HG02970 (cell line): ENCODE measurements around the gene AQP1.

Source experiments
- ATAC-seq: cut with Tn5 transposase; IDR thresholded peaks from one replicate; pipeline ENCODE4 v1.9.1; 2021; ENCODE audit warnings: mild to moderate bottlenecking, moderate library complexity, moderate number of reproducible peaks; ENCODE audit not compliant: unreplicated experiment, low FRiP score

Gene AQP1

GRCh38 chr7:30905078-30906012, 6.3 kb upstream of the AQP1 start:
- ATAC-seq, result no peak

GRCh38 chr7:30906014-30906413, 5.6 kb upstream of the AQP1 start:
- no peak for ATAC-seq

DNA sequence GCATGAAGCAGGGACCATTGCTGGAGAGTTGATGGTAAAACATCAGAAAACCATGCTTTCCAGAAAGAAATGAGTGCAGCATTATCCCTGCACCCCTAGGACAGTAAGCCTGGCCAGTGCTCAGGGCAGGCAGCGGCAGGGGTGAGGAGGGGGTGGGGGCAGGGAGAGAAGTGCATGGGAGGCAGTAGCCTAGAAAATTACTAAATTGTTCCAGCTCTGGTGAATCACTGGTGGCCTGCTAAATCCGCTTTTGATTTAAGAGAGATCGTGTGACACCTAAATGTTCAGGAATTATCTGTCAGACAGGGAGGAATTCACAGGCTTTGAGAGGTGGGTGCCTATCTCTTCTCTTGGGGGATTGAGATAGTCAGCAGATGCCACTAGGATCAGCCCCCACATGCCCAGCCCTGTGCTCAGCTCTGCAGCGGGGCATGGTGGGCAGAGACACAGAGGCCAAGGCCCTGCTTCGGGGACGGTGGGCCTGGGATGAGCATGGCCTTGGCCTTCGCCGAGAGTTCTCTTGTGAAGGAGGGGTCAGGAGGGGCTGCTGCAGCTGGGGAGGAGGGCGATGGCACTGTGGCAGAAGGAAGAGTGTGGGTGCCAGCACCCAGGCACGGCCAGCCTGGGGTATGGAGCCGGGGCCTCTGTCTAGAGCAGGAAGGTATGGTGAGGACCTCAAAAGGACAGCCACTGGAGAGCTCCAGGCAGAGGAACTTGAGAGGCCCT, 5.0 kb upstream of the AQP1 start:
- no peak for ATAC-seq

DNA sequence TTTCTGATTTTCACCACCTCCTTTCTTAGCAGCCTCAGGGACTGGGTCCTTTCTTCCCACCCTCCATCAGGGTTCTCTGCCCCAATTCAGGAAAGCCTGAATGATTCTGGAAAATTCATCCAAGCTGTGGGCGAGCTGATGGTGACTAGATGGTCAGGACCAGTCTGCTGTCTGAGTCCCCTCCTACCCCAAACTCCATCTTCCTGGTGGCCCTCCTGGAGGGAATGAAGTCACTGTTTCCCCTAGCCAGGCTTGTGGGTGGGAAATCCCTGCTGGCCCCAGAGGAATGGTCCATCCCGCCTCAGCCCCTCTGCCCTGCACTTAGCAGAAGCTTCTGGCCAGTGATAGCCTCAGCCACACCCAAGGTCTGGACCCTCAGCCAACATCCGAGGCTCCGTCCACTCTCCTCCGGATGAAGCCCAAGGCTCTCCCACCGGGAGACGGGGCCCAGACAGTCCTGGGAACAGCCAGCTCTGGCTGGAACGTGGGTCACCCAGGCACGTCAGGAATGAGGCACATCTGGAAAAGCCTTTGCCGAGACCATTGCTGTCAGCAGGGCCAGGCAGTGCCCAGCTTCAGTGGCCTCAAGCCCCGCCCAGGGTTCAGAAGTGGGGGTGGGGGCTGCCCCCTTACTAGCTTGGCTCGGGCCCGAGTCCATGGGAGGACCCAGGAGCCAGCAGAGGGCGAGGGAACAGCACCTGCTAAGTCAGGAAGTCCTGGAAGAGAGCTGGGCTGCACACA, 4.0 kb upstream of the AQP1 start:
- ATAC-seq, result no peak

GRCh38 chr7:30908681-30909080, 3.0 kb upstream of the AQP1 start:
- no peak for ATAC-seq

GRCh38 chr7:30909431-30909830, 2.2 kb upstream of the AQP1 start:
- no peak for ATAC-seq

DNA sequence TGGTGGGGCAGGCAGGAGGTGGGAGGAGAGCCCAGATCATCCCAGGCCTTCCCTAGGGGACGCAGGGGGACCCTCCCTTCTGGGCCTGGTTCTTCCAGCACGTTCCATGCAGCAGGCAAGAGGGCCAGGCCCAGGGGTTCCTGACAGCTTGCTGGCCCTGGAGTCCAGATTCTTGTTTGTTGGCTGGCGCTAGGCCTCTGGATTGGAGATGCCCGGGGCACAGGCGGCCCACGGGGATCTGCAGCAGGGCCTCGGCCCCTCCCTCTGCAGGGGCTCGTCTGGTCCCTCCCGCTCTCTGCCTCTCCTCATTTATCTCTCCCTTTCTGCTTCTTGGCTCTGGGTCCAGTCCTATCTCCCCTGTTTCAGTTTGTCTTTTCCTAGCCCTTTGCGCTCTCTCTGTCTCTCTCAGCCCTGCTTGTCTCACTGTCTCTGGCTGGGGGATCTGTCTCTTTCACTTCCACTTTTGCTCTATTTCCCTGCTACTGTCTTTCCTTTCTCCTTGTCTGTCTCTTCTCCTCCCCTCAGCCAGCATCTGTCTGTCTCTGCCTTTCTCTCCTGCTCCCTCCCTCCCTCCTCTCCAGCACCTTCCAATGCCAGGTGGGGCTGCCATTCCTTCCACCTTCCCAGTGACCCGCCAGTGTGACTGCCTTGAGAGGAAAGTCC, 1.1 kb upstream of the AQP1 start:
- no peak for ATAC-seq

DNA sequence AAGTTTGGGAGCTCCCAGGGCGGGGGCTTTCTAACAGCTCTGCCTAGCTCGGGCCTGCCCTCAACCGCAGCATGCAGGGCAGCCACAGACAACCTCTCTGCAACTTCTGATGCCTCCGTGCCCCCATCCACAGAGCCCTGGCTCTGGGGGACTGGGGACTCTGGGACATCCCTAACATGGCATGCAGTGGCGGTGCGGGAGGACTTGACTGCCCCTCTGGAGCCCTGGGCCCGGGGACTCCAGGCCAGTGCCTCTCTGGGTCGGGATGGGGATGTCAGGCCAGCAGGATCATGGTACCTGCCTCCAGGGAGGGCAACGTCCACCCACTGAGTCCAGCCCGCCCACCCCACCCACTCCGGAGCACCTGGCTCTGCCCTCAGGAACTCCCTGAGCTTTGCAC, 520 bp upstream of the AQP1 start:
- ATAC-seq, result no peak

DNA sequence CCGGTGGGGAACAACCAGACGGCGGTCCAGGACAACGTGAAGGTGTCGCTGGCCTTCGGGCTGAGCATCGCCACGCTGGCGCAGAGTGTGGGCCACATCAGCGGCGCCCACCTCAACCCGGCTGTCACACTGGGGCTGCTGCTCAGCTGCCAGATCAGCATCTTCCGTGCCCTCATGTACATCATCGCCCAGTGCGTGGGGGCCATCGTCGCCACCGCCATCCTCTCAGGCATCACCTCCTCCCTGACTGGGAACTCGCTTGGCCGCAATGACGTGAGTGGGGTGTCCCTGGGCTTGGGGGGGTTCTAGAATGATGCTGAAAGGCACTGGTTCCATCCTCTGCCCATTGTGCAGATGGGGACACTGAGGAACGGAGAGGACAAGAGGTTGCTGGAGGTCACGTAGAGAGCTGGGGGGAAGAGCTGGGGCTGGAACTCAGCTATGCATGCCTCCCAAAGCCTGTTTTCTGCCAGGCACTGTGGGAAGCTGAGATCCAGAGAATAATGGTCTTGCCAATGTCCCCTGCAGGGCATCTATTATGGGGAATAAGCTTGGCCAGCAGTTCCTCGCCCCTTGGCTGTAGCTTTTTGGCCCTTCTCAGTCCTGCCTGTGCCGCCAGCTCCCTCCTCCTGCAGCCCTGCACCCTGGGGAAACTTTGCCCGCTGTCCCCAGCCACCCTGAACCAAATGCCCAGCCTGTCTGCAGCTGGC, 523 bp downstream of the AQP1 start:
- no peak for ATAC-seq

DNA sequence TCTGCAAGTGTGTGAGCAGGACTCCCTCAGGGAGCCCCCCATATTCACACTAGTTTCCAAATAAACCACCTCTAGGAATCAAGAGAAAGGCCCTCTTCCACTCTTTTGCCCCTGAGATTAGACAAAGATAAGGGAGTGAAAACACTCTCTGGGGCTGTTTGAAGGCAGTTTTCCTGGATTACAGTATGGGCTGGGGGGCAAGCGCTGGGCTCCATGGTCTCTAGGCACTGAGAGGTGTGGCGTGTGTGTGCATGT, 1.0 kb downstream of the AQP1 start:
- ATAC-seq, result no peak

DNA sequence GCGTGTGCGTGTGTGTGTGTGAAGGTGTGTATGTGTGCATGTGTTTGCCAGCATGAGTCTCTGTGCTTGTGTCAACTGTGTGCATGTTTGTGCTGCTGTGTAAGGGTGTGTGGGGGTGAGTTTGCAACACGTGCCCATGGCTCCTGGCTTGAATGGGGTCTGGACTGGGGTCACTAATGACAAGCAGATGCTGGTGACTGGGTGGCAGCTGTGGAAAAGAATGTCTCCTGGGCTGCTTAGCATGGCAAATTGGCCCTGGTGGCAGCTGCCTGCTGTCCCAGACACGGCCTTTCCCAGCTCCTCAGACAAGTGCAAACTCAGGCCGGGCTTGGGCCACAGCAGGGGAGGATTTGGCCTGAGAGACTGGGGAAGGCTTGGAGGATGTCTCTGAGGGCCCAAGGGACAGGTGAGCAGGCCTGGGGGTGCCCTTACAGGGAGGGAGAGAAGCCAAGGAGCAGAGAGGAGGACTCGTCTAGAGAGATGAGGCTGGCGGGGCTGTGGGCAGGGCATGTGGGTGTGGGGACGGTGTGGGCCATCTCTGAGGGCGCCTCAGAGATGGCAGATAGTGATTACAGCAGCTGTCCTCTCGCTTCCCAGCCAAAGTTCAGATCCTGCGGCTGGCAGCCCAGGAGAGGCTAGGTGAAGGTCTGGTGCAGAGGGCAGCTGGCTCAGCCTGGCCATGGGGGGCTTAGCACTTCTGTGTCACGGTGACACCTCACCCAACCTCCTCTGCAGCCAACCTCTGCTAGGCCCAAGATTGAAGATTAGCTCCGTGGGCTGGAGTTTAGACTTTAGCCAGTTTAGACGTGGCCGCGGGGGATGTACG, 1.5 kb downstream of the AQP1 start:
- no peak for ATAC-seq

- ATAC-seq, result no peak
Observed at GRCh38 chr7:30913821-30914515, 2.3 kb downstream of the AQP1 start.

GRCh38 chr7:30914596-30914995, 2.9 kb downstream of the AQP1 start:
- no peak for ATAC-seq

DNA sequence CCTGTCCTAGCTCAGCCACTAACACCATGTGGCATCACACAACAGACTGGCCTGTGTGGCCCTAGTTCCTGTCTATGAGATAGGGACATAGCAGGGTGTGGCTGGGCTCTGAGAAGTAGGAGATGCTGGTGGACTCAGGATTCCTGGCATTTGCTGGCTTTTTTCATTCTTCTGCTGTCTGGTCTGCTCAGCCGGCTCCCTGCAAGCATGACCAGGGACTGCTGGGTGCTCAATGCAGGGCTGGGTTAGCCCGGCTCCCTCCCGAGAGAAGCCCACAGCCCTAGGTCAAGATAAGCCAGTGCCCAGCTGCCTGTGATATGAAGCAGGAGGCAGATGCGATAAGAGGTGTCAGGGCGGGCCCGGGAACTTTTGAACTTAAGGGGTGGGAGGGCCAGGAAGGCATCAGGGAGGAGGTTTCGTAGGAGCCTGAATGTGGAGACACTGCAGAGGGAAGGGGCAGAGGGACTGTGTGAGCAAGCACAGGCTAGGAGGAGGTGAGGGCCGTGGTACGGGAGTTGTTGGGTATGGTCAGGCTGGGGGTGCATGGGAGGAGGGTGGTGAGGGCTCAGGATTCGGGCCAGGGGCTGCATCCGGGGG, 3.5 kb downstream of the AQP1 start:
- ATAC-seq, result no peak

- ATAC-seq, result no peak
Observed at GRCh38 chr7:30915751-30916150, 4.1 kb downstream of the AQP1 start.

- ATAC-seq, result no peak
Observed at GRCh38 chr7:30916255-30916654, 4.6 kb downstream of the AQP1 start.

- ATAC-seq, result no peak
Observed at GRCh38 chr7:30916767-30917166, 5.1 kb downstream of the AQP1 start.

DNA sequence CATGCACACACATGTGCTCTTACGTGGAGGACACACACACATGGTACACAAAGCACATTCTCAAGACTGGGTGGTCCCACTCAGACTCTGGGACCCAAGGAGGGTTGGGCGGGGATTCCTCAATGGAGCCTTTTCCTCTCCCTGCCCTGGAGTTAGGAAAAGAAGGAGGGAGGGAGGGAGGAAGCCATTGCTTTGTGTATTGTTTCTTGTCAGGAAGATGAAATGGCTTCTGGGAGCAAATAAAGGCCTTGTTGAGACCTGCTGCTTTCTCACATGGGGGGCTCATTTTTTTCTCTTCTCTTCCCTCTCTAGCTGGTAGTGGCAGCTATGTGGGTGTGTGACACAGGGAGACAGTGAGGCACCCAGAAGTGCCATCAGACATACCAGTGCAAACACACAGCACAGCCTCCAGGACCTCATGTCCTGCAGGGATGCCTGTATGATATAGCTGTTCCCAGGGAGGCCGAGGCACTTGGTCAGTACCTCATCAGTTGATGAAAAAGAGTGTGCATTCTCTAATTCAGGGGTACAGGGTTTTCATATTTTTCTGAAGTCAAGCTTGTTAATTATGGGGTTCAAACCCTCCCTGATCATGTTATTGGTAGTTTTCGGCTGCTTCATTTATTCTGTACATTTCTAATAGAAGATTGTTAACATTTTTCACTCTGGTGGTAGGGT, 5.7 kb downstream of the AQP1 start:
- ATAC-seq, result no peak
